ENCODE measurements around the gene RNF13.

RNF13 gene

GRCh38 chr3:149781741-149782140 is 31.3 kb upstream of the RNF13 start:
- H3K4me3 ChIP-seq (replicated peaks in 1 of 2; ENCODE audit: low read depth in 2 of 2, low read length in 2 of 2), result no peak overlapping the region
- DNase-seq (ENCODE audit: low read depth in 2 of 2), result no peak
- no peak for TF ChIP-seq CTCF (IDR thresholded peaks at IDR 0.05; ENCODE audit: low read depth, low read length)

GRCh38 chr3:149783576-149783975 is 29.4 kb upstream of the RNF13 start:
- no peak for TF ChIP-seq CTCF (IDR thresholded peaks at IDR 0.05; ENCODE audit: low read depth, low read length)
- H3K4me3 ChIP-seq (replicated peaks in 1 of 2; ENCODE audit: low read depth in 2 of 2, low read length in 2 of 2), result no peak overlapping the region
- peak; percentile 51 to 75 for DNase-seq (ENCODE audit: low read depth in 2 of 2)

DNA sequence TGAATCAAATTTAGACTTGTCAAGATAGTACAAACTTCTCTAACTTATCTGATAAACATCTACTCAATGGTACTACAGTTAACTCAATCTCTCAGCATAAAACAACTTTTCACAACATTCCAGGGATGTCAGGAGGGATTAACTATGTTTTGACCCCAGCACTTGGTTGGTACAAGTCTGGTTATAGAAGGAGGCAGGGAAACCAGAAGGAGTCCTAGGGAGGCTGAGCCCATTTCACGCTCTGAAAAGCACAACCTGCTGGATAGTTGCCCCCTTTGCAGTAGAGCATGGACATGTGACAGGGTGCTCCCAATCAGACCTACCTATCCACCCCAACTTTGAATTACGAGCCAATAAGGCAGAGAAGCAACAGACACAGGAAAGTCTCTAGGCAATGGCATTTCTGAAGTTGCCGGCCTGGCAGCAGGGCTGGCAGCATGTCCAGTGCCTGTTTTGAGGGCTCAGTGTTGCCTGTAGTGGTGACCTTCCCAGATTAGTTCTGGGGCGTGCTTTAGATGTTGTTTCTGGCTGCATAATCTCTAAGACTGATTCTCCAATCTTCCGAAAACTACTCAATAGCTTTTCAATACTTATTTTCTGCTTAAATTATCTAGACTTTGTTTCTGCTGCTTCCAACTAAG is 28.8 kb upstream of the RNF13 start:
- no peak for TF ChIP-seq CTCF (IDR thresholded peaks at IDR 0.05; ENCODE audit: low read depth, low read length)
- DNase-seq (ENCODE audit: low read depth in 2 of 2), result no peak
- H3K4me3 ChIP-seq (replicated peaks in 1 of 2; ENCODE audit: low read depth in 2 of 2, low read length in 2 of 2), result no peak overlapping the region

DNA sequence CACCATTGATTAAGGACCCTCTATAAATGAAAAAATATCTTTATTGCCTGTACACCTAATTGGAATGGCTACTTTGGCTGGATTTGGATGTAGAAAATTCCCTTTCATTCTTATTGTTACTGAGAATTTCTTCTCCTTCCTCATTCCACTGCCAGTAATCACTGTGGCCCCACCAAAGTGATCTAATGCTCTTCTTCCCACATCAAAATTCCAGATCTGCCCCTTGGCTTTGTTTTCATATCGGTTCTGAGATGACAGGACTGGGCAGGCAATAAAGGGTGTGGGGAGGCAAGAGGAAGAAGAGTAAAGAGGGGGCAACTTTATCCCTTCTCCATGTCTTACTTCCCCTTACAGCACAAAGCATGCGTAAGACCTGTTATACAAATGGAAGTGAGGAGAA is 22.7 kb upstream of the RNF13 start:
- DNase-seq (ENCODE audit: low read depth in 2 of 2), result peak in 1 of 2 donors; percentile 28

DNA sequence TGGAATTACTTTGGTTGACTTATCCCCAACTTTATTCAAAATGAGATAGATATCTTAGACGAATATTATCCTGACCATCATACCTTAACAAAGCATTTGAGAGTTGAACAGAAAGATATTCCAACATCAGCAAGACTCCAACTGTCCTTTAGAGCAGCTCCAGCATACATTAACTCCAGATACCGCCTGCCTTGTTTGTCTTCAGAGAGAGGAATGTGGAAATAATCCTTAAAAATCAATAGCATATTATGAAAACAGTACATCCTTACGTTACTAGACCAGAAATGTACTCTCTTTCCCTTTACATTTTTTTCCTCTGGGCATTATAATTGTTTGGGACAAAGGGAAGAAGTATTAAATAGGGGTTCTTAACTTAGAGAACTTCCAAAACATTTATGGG is 22.3 kb upstream of the RNF13 start:
- no peak overlapping the region for H3K4me3 ChIP-seq (replicated peaks in 1 of 2; ENCODE audit: low read depth in 2 of 2, low read length in 2 of 2)
- TF ChIP-seq CTCF (IDR thresholded peaks at IDR 0.05; ENCODE audit: low read depth, low read length), result no peak
- no peak for DNase-seq (ENCODE audit: low read depth in 2 of 2)

More for the DNA sequence above, 22.7 kb upstream of the RNF13 start:
- no peak for TF ChIP-seq CTCF (IDR thresholded peaks at IDR 0.05; ENCODE audit: low read depth, low read length)
- no peak overlapping the region for H3K4me3 ChIP-seq (replicated peaks in 1 of 2; ENCODE audit: low read depth in 2 of 2, low read length in 2 of 2)

DNA sequence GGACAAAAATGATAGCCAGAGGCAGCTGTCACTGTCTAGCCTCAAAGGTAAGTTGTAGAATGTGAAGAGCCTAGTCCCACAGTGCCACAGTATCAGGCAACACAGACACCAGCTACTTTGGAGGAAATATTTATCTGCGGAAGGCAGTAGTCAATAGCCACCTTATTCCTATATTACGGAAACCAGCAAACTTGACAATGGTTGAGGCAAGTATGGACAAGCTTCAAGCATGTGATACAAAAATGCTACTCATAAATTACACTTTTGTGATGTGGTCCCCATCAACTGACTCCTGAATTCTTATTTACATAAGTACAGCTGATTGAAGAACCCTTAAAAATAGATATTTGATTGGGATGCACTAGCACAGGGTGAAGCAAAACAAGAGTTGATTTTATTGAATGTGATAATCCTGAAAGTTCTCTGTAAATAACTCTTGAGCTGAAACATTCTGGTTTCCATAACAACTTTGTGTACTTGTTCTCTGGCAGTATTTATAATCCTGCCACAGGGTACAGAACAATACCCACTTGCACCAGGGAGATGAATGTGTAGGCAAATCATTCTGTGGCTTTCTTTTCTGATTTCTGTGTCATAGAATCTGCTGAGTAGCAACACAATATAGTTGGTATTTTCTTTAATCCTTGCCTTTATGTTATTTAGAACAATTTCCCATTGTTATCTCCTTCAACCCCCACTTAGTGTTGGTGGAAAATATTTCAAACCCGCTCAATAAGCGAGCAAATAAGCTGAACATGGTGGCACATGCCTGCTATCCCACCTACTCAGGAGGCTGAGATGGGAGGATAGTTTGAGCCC is 20.4 kb upstream of the RNF13 start, which contains the start of gene ANKUB1:
ANKUB1 (minus strand) TSS at position 103 of the 819 bp plus-strand sequence. CDS start 188 bp downstream, outside the sequence.
- no peak within 1 kb of the TSS for H3K4me3 ChIP-seq (replicated peaks in 1 of 2; ENCODE audit: low read depth in 2 of 2, low read length in 2 of 2)
- DNase-seq (ENCODE audit: low read depth in 2 of 2), result no peak
- no peak for TF ChIP-seq CTCF (IDR thresholded peaks at IDR 0.05; ENCODE audit: low read depth, low read length)
